ENCODE data around the gene LDAF1.
"Not testable (repeated sequence)": the region's sequence is repeated elsewhere in the genome, so short reads cannot be mapped to it uniquely, and the experiment has no call there.

The LDAF1 gene

GRCh38 chr16:21128991-21129390 lies 29.5 kb upstream of the LDAF1 start:
- no peak for TF ChIP-seq CTCF (IDR thresholded peaks at IDR 0.05; ENCODE audit: low read depth, low read length, missing control alignments)
- H3K4me3 ChIP-seq (ENCODE audit: low read depth, low read length) = no peak overlapping the region
- no peak for DNase-seq (ENCODE audit: low read depth)

- no peak for TF ChIP-seq CTCF (IDR thresholded peaks at IDR 0.05; ENCODE audit: low read depth, low read length, missing control alignments)
- DNase-seq (ENCODE audit: low read depth) = no peak
- no peak overlapping the region for H3K4me3 ChIP-seq (ENCODE audit: low read depth, low read length)
Measured at GRCh38 chr16:21130811-21131210, 27.7 kb upstream of the LDAF1 start.

GRCh38 chr16:21134053-21134452 lies 24.4 kb upstream of the LDAF1 start:
- H3K4me3 ChIP-seq (ENCODE audit: low read depth, low read length) = no peak overlapping the region
- DNase-seq (ENCODE audit: low read depth) = no peak
- TF ChIP-seq CTCF (IDR thresholded peaks at IDR 0.05; ENCODE audit: low read depth, low read length, missing control alignments) = no peak

- no peak for TF ChIP-seq CTCF (IDR thresholded peaks at IDR 0.05; ENCODE audit: low read depth, low read length, missing control alignments)
- no peak for DNase-seq (ENCODE audit: low read depth)
Measured at GRCh38 chr16:21145738-21146137, 12.7 kb upstream of the LDAF1 start.

GRCh38 chr16:21150375-21151001 lies 8.0 kb upstream of the LDAF1 start, which contains the start of gene DNAH3:
Gene DNAH3, minus strand, starts transcription at chr16:21150846. Its CDS starts 527 bp downstream, at chr16:21150319.
- no peak for TF ChIP-seq CTCF (IDR thresholded peaks at IDR 0.05; ENCODE audit: low read depth, low read length, missing control alignments)
- H3K4me3 ChIP-seq (ENCODE audit: low read depth, low read length) = no peak within 1 kb of the TSS
- DNase-seq (ENCODE audit: low read depth) = no peak

More at GRCh38 chr16:21145738-21146137, 12.7 kb upstream of the LDAF1 start:
- H3K4me3 ChIP-seq (ENCODE audit: low read depth, low read length) = no peak overlapping the region

GRCh38 chr16:21152160-21153030 lies 6.1 kb upstream of the LDAF1 start:
- not testable (repeated sequence) for H3K4me3 ChIP-seq (ENCODE audit: low read depth, low read length); DNase-seq (ENCODE audit: low read depth)

GRCh38 chr16:21153124-21153729 lies 5.2 kb upstream of the LDAF1 start:
- DNase-seq (ENCODE audit: low read depth); H3K4me3 ChIP-seq (ENCODE audit: low read depth, low read length): not testable (repeated sequence)

GRCh38 chr16:21156011-21156410 lies 2.5 kb upstream of the LDAF1 start:
- DNase-seq (ENCODE audit: low read depth); H3K4me3 ChIP-seq (ENCODE audit: low read depth, low read length): not testable (repeated sequence)

All from GM12864 (cell line).